ENCODE results near the gene LPGAT1.

The LPGAT1 gene

DNA sequence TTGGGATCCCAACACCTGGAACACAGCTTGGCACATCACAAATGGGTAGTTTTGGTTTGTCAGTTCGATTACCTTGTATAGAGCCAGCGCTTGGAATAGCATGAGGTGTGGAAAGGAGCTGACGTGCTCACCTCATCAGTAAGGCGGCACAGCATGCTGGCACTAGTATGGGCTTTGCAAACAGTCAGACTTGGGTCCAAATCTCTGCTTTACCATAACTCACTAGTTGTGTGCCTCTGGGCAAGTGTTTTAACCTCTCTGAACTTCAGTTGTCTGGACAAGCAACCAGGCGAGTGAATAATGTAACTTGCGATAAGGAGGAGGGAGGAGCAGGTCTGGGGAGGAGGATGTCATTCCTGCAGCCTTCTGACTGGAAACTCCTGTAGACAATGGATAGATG, 128.8 kb downstream of the LPGAT1 start:
- H3K9me3 ChIP-seq (replicated peaks; ENCODE audit: insufficient read depth, low read length), result no peaks in the 10 kb centered on the region
- H3K27me3 ChIP-seq (replicated peaks; ENCODE audit: insufficient read depth, low read length), result no peaks in the 10 kb centered on the region
- H3K4me1 ChIP-seq (ENCODE audit: low read length), result peaks cover 5% of the 10 kb centered on the region; the same call in 1 of the 2 replicates
- H3K9me2 ChIP-seq (replicated peaks; ENCODE audit: insufficient read depth, low read length), result no peaks in the 10 kb centered on the region
- TF ChIP-seq, protein P1, sequence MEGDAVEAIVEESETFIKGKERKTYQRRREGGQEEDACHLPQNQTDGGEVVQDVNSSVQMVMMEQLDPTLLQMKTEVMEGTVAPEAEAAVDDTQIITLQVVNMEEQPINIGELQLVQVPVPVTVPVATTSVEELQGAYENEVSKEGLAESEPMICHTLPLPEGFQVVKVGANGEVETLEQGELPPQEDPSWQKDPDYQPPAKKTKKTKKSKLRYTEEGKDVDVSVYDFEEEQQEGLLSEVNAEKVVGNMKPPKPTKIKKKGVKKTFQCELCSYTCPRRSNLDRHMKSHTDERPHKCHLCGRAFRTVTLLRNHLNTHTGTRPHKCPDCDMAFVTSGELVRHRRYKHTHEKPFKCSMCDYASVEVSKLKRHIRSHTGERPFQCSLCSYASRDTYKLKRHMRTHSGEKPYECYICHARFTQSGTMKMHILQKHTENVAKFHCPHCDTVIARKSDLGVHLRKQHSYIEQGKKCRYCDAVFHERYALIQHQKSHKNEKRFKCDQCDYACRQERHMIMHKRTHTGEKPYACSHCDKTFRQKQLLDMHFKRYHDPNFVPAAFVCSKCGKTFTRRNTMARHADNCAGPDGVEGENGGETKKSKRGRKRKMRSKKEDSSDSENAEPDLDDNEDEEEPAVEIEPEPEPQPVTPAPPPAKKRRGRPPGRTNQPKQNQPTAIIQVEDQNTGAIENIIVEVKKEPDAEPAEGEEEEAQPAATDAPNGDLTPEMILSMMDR (IDR thresholded peaks at IDR 0.05; ENCODE audit: low read length), result no peak
- TF ChIP-seq EZH2phosphoT487 (IDR thresholded peaks at IDR 0.05; ENCODE audit: low read length) (no peak), EZH2 (optimal IDR thresholded peaks at IDR 0.05; ENCODE audit: low read depth, low read length) (no peak)
- no peaks in the 10 kb centered on the region for H4K20me1 ChIP-seq (ENCODE audit: insufficient read depth, low read length)
- H3K9ac ChIP-seq (ENCODE audit: low read length), result no peak overlapping the region
- no peak overlapping the region for H3K4me2 ChIP-seq (ENCODE audit: low read depth, low read length)
- no peak overlapping the region for H2AFZ ChIP-seq (ENCODE audit: low read length)
- no peak for DNase-seq
- H3K4me3 ChIP-seq (ENCODE audit: low read length), result no peak overlapping the region
- H3K36me3 ChIP-seq (replicated peaks; ENCODE audit: insufficient read depth, low read length), result no peaks in the 10 kb centered on the region
- H3F3A ChIP-seq (ENCODE audit: insufficient read depth, low read length), result no peaks in the 10 kb centered on the region
- no peak overlapping the region for H3K27ac ChIP-seq (ENCODE audit: low read length)
- no peaks in the 10 kb centered on the region for H3K79me2 ChIP-seq (ENCODE audit: low read length)

DNA sequence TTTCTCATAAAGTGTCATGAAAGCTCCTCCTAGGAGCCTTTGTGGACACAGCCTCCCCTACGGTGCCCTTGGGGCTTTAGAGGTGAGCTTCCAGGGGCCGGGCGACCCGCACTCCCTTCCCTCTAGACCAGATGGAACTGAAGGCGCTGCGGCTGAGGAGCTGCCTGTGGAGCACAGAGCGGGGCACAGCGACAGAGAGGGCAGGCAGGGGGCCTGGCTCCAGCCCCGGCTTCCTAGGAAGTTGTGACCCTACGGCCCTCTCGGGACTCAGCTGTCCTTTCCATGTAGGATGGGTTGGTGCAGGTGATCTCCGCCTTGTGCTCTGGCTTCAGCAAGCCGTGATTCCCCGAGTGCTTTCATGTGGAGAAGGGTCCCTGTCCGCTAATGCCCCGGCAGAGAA, 131.5 kb downstream of the LPGAT1 start:
- Histone ChIP-seq H3F3A (ENCODE audit: insufficient read depth, low read length) (no peaks in the 10 kb centered on the region), H2AFZ (ENCODE audit: low read length) (peak overlapping the region; percentile 28; the same call in 1 of the 2 replicates), H3K79me2 (ENCODE audit: low read length) (no peaks in the 10 kb centered on the region), H3K27ac (ENCODE audit: low read length) (no peak overlapping the region), H3K4me2 (ENCODE audit: low read depth, low read length) (peak overlapping the region; percentile 75), H4K20me1 (ENCODE audit: insufficient read depth, low read length) (no peaks in the 10 kb centered on the region), H3K4me3 (ENCODE audit: low read length) (no peak overlapping the region), H3K9ac (ENCODE audit: low read length) (no peak overlapping the region), H3K9me3 (replicated peaks; ENCODE audit: insufficient read depth, low read length) (no peaks in the 10 kb centered on the region), H3K27me3 (replicated peaks; ENCODE audit: insufficient read depth, low read length) (no peaks in the 10 kb centered on the region), H3K36me3 (replicated peaks; ENCODE audit: insufficient read depth, low read length) (no peaks in the 10 kb centered on the region), H3K9me2 (replicated peaks; ENCODE audit: insufficient read depth, low read length) (no peaks in the 10 kb centered on the region), H3K4me1 (ENCODE audit: low read length) (peaks cover 5% of the 10 kb centered on the region; the same call in 1 of the 2 replicates)
- no peak for DNase-seq
- TF ChIP-seq EZH2 (optimal IDR thresholded peaks at IDR 0.05; ENCODE audit: low read depth, low read length) (no peak), EZH2phosphoT487 (IDR thresholded peaks at IDR 0.05; ENCODE audit: low read length) (no peak)
- TF ChIP-seq, protein P1 (IDR thresholded peaks at IDR 0.05; ENCODE audit: low read length), result no peak

DNA sequence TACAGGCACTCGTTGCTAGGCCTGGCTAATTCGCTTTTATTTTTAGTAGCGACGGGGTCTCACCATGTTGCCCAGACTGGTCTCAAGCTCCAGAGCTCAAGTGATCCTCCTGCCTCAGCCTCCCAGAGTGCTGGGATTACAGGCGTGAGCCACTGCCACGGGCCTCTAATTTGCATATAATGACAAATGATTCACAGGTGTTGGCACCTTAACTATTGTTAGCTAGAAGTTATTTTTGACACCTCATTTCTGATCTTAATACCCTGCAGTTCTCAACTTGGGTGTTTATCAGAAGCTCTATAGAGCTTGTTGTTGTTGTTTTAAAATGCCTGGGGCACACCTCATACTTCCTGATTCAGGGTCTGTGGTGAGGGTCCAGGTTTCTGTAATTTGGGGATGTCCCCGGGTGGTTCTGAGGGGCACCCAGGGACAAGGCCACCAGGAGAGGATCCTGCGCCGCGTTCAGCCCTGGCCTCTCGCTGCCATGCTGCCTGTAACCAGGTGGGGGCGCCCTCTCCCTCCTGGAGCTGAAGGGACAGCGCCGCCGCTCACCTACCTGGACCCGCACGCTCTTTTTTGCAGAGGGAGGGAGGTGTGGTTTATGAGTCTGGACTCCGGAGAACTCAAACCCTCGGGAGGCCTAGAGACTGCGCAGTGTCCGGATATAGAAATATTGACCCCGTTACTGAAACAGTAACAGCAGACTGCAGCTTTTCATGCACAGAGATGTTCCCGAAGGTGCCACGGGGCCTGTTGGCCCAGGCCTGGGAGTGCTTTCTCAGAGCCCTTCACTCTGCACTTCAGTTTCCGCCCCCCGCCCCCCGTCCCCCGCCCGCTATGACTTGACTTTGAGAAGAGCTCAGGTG, 132.2 kb downstream of the LPGAT1 start:
- H3K4me3 ChIP-seq (ENCODE audit: low read length), result peak overlapping the region; percentile 33; the same call in 1 of the 2 replicates
- no peak overlapping the region for H3K27ac ChIP-seq (ENCODE audit: low read length)
- TF ChIP-seq, protein P1 (IDR thresholded peaks at IDR 0.05; ENCODE audit: low read length), result peak; percentile 100
- no peak for TF ChIP-seq EZH2phosphoT487 (IDR thresholded peaks at IDR 0.05; ENCODE audit: low read length)
- H3F3A ChIP-seq (ENCODE audit: insufficient read depth, low read length), result no peaks in the 10 kb centered on the region
- H3K4me1 ChIP-seq (ENCODE audit: low read length), result peaks cover 5% of the 10 kb centered on the region; the same call in 1 of the 2 replicates
- no peaks in the 10 kb centered on the region for H4K20me1 ChIP-seq (ENCODE audit: insufficient read depth, low read length)
- H3K9me3 ChIP-seq (replicated peaks; ENCODE audit: insufficient read depth, low read length), result no peaks in the 10 kb centered on the region
- H3K4me2 ChIP-seq (ENCODE audit: low read depth, low read length), result peak overlapping the region; percentile 75
- DNase-seq, result peak; percentile 86
- H3K9ac ChIP-seq (ENCODE audit: low read length), result no peak overlapping the region
- H3K9me2 ChIP-seq (replicated peaks; ENCODE audit: insufficient read depth, low read length), result no peaks in the 10 kb centered on the region
- no peaks in the 10 kb centered on the region for H3K36me3 ChIP-seq (replicated peaks; ENCODE audit: insufficient read depth, low read length)
- no peaks in the 10 kb centered on the region for H3K27me3 ChIP-seq (replicated peaks; ENCODE audit: insufficient read depth, low read length)
- H2AFZ ChIP-seq (ENCODE audit: low read length), result peak overlapping the region; percentile 28
- H3K79me2 ChIP-seq (ENCODE audit: low read length), result no peaks in the 10 kb centered on the region
